GM18909 (cell line): ENCODE data around the gene KRTAP10-11.
"Not testable (repeated sequence)": the region's sequence is repeated elsewhere in the genome, so short reads cannot be mapped to it uniquely, and the experiment has no call there.

Source experiments
- ATAC-seq: cut with Tn5 transposase; IDR thresholded peaks from one replicate; pipeline ENCODE4 v1.9.1; 2021; ENCODE audit warnings: mild to moderate bottlenecking; ENCODE audit not compliant: unreplicated experiment, poor library complexity

KRTAP10-11 gene

GRCh38 chr21:44614961-44615391 lies 31.2 kb upstream of the KRTAP10-11 start:
- ATAC-seq = no peak

- no peak for ATAC-seq
Observed at GRCh38 chr21:44615466-44615865, 30.7 kb upstream of the KRTAP10-11 start.

GRCh38 chr21:44615911-44616590 lies 30.2 kb upstream of the KRTAP10-11 start:
- ATAC-seq = no peak

GRCh38 chr21:44616591-44616926 lies 29.7 kb upstream of the KRTAP10-11 start:
- ATAC-seq = no peak

- no peak for ATAC-seq
Observed at GRCh38 chr21:44617071-44617501, 29.1 kb upstream of the KRTAP10-11 start.

GRCh38 chr21:44618504-44618903 lies 27.7 kb upstream of the KRTAP10-11 start:
- no peak for ATAC-seq

GRCh38 chr21:44618909-44619308 lies 27.3 kb upstream of the KRTAP10-11 start:
- no peak for ATAC-seq

GRCh38 chr21:44619886-44620285 lies 26.3 kb upstream of the KRTAP10-11 start:
- no peak for ATAC-seq

GRCh38 chr21:44623575-44623974 lies 22.6 kb upstream of the KRTAP10-11 start:
- ATAC-seq = no peak

GRCh38 chr21:44625756-44626155 lies 20.5 kb upstream of the KRTAP10-11 start:
- ATAC-seq = no peak

GRCh38 chr21:44626262-44626661 lies 20.0 kb upstream of the KRTAP10-11 start:
- ATAC-seq = no peak

GRCh38 chr21:44626673-44627143 lies 19.5 kb upstream of the KRTAP10-11 start, which contains the start of gene KRTAP10-9:
Gene KRTAP10-9 (plus strand): TSS chr21:44627093. CDS start chr21:44627172, 79 bp downstream.
- no peak for ATAC-seq

GRCh38 chr21:44627181-44627822 lies 18.9 kb upstream of the KRTAP10-11 start:
- not testable (repeated sequence) for ATAC-seq

- not testable (repeated sequence) for ATAC-seq
Observed at GRCh38 chr21:44627831-44628233, 18.4 kb upstream of the KRTAP10-11 start.

- no peak for ATAC-seq
Observed at GRCh38 chr21:44628707-44629391, 17.4 kb upstream of the KRTAP10-11 start.

- no peak for ATAC-seq
Observed at GRCh38 chr21:44630440-44630839, 15.8 kb upstream of the KRTAP10-11 start.

GRCh38 chr21:44632067-44632466 lies 14.1 kb upstream of the KRTAP10-11 start:
- no peak for ATAC-seq

GRCh38 chr21:44636209-44637017 lies 9.8 kb upstream of the KRTAP10-11 start:
- no peak for ATAC-seq

- no peak for ATAC-seq
Observed at GRCh38 chr21:44637018-44637850, 9.0 kb upstream of the KRTAP10-11 start, which contains the start of gene KRTAP10-10. Gene KRTAP10-10 (plus strand): TSS chr21:44637356. CDS start chr21:44637418, 62 bp downstream.
